GM18909 (cell line): ENCODE results near the gene ARID1B.
A peak's percentile ranks its signal among the peaks of the same experiment; 100 is the strongest.

Source experiments
- ATAC-seq: cut with Tn5 transposase; IDR thresholded peaks from one replicate; pipeline ENCODE4 v1.9.1; 2021; ENCODE audit warnings: mild to moderate bottlenecking; ENCODE audit not compliant: unreplicated experiment, poor library complexity

Gene ARID1B

DNA sequence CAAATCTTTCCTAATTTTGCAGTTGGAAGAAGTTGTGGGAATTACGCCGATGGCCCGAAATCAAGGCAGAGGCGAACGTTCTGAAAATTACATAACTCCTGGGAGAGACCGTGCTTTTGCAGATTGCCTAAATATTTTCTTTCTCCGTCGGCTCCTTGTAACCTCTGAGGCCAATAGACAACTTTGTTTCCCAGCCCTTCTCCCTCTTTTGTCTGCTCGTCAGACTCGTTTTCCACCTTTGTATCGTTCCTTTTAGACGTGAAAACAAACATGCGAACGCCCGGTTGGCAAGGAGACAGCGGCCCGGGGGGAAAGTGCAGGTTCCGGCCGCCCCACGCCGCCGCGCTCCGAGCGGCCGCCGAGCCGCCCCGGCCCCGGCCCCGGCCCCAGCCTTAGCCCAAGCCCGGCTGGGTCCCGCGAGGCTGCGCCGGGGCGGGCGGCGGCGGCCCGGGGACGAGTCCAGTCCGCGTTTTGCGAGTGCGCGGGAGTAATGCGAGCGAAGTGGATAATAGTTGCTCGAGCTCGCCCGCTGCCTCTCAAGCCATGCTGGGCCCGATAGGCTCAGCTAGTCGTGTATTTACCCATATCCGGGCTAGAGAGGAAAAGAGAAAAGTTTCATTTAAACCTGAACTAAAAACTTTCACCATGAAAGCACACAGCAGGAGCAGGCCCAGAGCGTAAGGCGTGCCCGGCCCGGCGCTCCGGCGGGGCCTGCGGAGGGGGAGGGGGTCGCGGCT lies at the start of gene ARID1B:
ARID1B (plus strand) TSS at position 539 of the 737 bp plus-strand sequence. CDS start 303 bp downstream, outside the sequence.
- ATAC-seq, result peak; percentile 54

GRCh38 chr6:156727715-156728385 lies 49.3 kb upstream of the ARID1B start:
- ATAC-seq, result no peak

GRCh38 chr6:156729248-156729647 lies 47.9 kb upstream of the ARID1B start:
- ATAC-seq, result no peak

GRCh38 chr6:156731396-156731795 lies 45.8 kb upstream of the ARID1B start:
- no peak for ATAC-seq

DNA sequence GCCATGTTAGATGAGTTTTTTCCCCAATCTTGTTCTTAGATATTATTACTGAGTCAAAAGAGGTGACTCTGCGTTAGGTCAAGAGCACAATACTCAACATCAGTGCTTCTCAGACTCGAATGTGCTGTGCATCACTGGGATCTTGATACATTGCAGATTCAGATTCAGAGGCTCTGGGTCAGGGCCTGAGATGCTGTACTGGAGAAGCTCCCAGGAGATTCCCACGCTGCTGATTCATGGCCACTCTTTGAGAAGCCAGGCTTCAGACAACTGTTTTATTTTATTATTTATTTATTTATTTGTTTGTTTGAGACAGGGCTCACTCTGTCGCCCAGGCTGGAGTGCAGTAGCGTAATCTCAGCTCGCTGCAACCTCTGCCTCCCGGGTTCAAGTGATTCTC lies 41.4 kb upstream of the ARID1B start:
- no peak for ATAC-seq

- ATAC-seq, result no peak
Observed at GRCh38 chr6:156740604-156741003, 36.6 kb upstream of the ARID1B start.

DNA sequence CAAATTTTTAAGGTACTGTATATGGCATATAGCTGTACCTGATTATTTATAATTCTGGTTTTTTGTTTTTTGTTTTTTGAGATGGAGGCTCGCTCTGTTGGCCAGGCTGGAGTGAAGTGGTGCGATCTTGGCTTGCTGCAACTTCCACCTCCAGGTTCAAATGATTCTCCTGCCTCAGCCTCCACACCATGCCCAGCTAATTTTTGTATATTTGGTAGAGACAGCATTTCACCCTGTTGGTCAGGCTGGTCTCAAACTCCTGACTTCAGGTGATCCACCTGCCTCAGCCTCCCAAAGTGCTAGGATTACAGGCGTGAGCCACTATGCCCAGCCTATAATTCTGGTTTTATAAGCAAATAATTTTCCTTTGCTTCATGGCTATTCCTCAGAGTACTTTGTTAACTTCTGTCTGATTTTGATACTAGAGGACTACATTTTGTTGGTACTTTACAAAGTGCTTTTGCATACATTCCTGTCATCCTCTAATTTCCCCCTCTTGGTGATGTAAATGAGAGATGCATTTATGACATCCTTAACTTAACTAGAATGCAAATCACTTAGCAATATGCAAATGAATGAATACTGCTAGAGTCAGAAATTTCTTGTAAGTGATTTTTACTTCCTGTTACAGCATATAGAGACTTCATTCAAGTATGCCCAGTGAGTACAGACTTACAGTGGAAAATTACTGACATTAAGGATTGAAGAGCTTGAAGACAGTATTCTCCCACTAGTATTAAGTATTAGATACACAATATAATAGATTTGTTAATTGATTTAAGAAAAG lies 35.7 kb upstream of the ARID1B start:
- peak; percentile 53 for ATAC-seq

GRCh38 chr6:156747715-156748114 lies 29.5 kb upstream of the ARID1B start:
- ATAC-seq, result no peak

- no peak for ATAC-seq
Observed at GRCh38 chr6:156748504-156748903, 28.7 kb upstream of the ARID1B start.

DNA sequence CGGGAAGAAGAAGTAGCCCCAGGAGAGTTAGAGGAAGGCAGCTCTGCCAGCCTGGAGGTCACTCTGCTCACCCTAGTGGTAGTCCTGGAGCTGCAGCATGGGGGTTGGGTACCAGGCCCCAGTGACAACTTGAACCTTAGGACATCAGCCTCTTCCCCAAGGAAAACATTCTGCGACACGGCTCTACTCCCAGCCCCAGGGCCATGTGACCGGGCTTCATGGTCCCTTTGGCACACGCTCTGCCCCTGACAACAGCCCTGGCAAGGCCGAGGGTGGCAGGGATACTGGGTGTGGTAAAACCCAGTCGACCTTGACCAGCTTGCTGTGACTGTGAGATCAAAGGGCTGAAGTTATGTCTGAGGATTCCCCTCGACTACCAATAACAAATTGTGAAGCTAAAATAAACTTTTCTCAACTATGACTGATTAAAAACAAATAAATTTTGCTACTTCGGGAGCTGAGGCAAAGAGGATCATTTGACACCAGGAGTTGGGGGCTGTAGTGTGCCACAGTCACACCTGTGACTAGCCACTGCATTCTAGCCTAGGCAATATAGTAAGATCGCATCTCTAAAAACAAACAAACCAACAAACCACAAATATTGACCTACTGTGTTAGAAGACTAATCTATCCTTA lies 24.4 kb upstream of the ARID1B start:
- peak; percentile 76 for ATAC-seq

DNA sequence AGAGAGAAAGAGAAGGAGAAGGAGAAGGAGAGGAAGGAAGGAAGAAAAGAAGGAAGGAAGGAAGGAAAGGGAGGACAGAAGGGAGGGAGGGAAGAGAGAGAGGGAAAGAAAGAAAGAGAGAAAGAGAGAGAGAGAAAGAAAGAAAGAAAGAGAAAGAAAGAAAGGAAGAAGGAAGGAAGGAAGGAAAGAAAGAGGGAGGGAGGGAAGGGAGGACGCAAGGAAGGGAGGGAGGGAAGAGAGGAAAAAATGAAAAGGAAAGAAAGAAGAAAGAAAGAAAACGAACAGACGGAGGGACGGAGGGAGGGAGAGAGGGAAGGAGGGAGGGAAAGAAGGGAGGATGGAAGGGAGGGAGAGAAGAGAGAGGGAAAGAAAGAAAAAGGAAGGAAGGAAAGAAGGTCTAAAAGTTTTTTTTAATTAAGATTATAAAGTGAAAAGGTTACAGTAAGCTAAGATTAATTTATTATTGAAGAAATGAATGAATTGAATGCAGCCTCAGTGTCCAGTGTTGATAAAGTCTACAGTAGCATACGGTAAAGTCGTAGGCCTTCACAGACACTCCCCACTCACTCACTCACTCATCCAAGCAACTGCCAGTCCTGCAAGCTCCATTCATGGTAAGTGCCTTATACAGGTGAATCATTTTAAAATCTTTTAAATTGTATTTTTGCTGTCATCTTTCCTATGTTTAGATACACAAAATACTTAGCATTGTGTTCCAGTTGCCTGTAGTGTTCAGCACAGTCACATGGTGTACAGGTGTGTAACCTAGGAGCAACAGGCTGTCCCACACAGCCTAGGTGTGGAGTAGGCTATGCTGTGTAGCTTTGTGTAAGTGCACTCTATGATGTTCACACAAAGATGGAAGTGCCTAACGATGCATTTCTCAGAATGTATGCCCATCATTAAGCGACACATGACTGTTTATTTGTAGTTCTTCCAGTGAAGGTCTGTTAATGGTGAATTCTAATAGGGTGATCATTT lies 20.3 kb upstream of the ARID1B start:
- ATAC-seq, result no peak

DNA sequence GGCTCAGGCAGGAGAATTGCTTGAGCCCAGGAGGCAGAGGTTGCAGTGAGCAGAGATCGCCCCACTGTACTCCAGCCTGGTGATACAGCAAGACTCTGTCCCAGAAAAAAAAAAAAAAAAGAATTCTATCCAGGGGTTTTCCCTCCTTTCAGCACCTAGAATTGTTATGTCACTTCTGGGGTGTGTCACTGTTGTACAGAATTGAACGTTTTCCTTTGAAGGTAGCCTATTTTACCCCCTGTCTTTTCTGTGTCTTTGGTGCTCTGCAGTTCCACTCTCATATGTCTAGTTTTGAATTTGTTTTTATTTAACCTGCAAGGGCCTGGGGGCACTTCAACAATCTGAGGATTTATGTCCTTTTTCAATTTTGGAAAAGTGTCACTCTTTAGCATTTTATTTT lies 19.3 kb upstream of the ARID1B start:
- no peak for ATAC-seq

- no peak for ATAC-seq
Observed at GRCh38 chr6:156760377-156760776, 16.8 kb upstream of the ARID1B start.

DNA sequence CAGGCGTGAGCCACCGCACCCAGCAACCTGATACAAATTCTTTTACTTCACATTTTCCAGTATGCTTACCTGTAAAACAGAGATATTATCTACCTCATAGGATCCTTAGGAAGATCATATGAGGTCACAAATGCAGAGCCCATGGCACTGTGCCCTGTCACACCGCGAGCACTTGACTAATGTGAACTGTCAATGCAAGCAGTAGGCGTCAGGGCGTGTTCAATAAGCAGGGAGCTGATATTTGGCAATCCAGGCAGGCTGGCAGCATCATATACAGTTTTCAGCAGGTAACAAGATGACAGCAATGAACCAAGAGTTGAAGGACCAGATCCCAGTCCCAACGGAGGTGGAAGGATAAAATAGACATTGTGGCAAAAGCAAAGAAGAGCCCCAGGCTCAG lies 14.6 kb upstream of the ARID1B start:
- no peak for ATAC-seq

DNA sequence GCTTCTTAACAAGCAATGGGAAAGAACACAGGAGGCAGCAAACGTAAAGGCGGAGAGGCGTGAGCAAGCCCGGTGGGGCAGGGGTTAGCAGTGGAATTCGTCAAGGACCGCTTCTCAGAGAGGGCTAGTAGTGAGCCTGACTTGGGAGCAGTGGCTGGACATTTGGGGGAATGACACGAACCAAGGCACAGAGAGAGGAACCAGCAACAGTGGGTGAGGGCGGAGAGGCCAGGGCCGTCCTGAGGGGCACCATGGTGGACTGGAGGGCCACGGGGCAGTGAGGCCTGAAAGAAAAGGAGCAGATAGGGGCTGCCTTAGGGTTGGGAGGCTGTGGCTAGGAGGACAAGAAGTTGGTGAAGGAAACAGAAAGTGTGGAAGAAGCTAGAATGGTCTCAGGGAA lies 12.1 kb upstream of the ARID1B start:
- no peak for ATAC-seq

- ATAC-seq, result peak; percentile 91
Observed at GRCh38 chr6:156767603-156768467, 9.3 kb upstream of the ARID1B start.

- ATAC-seq, result no peak
Observed at GRCh38 chr6:156771047-156771446, 6.1 kb upstream of the ARID1B start.

DNA sequence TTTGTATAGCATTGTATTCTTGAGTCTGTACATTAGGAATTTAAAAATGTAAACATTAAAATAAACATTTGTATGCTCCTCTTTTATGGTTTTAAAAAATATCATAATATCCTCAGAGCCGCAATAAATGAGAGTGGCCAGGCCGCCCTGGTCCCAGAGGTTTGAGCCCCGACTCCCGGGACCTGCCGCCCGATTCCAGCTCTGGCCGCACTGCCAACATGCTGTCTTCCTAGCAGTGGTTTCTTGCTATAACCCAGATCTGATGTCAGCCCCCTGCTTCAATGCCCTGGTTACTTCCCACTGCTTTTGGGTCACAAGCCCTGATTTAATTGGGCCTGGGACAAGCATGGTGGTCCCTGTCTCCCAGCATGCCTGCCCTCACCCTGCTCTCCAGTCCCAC lies 5.4 kb upstream of the ARID1B start:
- no peak for ATAC-seq

DNA sequence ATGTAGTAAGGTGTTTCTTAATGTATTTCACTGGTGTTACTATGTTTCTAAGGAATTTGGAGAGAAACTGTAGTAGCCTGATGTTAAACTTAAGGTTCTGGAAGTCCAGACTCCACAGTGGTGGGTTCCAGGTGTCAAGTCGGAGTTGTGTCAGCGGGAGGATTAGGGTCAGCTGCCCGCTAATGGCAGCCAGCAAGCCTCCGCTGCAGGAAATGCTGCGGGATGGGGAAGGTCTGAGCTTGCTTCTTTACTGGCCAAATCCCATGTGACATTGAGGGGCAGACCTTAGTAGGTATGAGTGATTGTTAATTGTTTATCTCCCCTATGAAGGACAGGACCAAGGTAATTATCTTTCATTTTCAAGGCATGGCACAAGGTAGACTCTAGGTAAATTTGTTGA lies 3.7 kb upstream of the ARID1B start:
- no peak for ATAC-seq
